Ascending aorta (tissue), 2 donors: ENCODE measurements around the gene KRTAP10-2. TPM values are rescaled to one million over a fixed set of nuclear protein-coding genes. Genes with fewer than 3 reads are reported as not detected.

Experiments used
- DNase-seq, 2 donors: peaks; one replicate each; pipeline ENCODE4 v3.0.0-alpha.2; 2019; ENCODE audit warnings: low spot score in 2 of 2
- H3K27ac ChIP-seq, 2 donors: fragments of 200-600 bp; sonication (generic); one replicate each; pipeline ENCODE4 v1.5.1; 2016 to 2017; ENCODE audit warnings: mild to moderate bottlenecking in 1 of 2
- H3K27me3 ChIP-seq: fragments of 200-600 bp; sonication (generic); one replicate; pipeline ENCODE4 v1.5.1; 2017
- H3K36me3 ChIP-seq, 2 donors: fragments of 200-600 bp; sonication (generic); one replicate each; pipeline ENCODE4 v1.5.1; 2016
- H3K4me1 ChIP-seq, 2 donors: fragments of 200-600 bp; sonication (generic); one replicate each; pipeline ENCODE4 v1.5.1; 2016 to 2017; ENCODE audit warnings: mild to moderate bottlenecking in 1 of 2
- H3K4me3 ChIP-seq, 2 donors: fragments of 200-600 bp; sonication (generic); one replicate each; pipeline ENCODE4 v1.5.1; 2016 to 2017; ENCODE audit warnings: mild to moderate bottlenecking in 1 of 2
- H3K9me3 ChIP-seq, 2 donors: fragments of 200-600 bp; sonication (generic); one replicate each; pipeline ENCODE4 v1.5.1; 2016
- CTCF ChIP-seq, 3 experiments: fragments of 200-600 bp in 2 of 3; fragments of 450-650 bp in 1 of 3; sonication (generic) in 2 of 3; IDR thresholded peaks; one replicate each; pipeline ENCODE4 v1.5.1; 2016 to 2019; ENCODE audit warnings: antibody characterized with exemption in 3 of 3, mild to moderate bottlenecking in 1 of 3, moderate library complexity in 1 of 3
- intact Hi-C: fragments of 100-400 bp; cut with DNase I; formaldehyde crosslinking; loops from one replicate; pipeline ENCODE4 v1.15.1; 2023
- total RNA-seq: library from RNA; depleted of rRNA; stranded (reverse); fragments of >200 nt; gene quantifications from one replicate; pipeline ENCODE4 v1.1.0, GENCODE V29; 2016

Gene KRTAP10-2
- total RNA-seq, 1 donor from 2014 or later: not detected

- no peaks in the 10 kb centered on the region for H3K36me3 ChIP-seq
- no peak for TF ChIP-seq CTCF (IDR thresholded peaks at IDR 0.05)
- no peaks in the 10 kb centered on the region for H3K4me1 ChIP-seq
- no peak overlapping the region for H3K27ac ChIP-seq
- H3K27me3 ChIP-seq: no peaks in the 10 kb centered on the region
- no peak for DNase-seq
- intact Hi-C loops: no loop called here
- H3K4me3 ChIP-seq: no peak overlapping the region
- H3K9me3 ChIP-seq: no peaks in the 10 kb centered on the region
Observed at GRCh38 chr21:44590311-44590721, 39.0 kb upstream of the KRTAP10-2 start.

- H3K4me3 ChIP-seq: no peak overlapping the region
- H3K4me1 ChIP-seq: no peaks in the 10 kb centered on the region
- DNase-seq: no peak
- H3K36me3 ChIP-seq: no peaks in the 10 kb centered on the region
- intact Hi-C loops: no loop called here
- no peak for TF ChIP-seq CTCF (IDR thresholded peaks at IDR 0.05)
- H3K27me3 ChIP-seq: no peaks in the 10 kb centered on the region
- no peaks in the 10 kb centered on the region for H3K9me3 ChIP-seq
- no peak overlapping the region for H3K27ac ChIP-seq
Observed at GRCh38 chr21:44589586-44590305, 38.4 kb upstream of the KRTAP10-2 start.

GRCh38 chr21:44589094-44589493 lies 37.8 kb upstream of the KRTAP10-2 start:
- intact Hi-C loops: no loop called here
- no peak for DNase-seq
- H3K27me3 ChIP-seq: no peaks in the 10 kb centered on the region

GRCh38 chr21:44585892-44586291 lies 34.6 kb upstream of the KRTAP10-2 start:
- no peak for TF ChIP-seq CTCF (IDR thresholded peaks at IDR 0.05)
- H3K36me3 ChIP-seq: no peaks in the 10 kb centered on the region
- no peak overlapping the region for H3K27ac ChIP-seq
- intact Hi-C loops: no loop called here
- peaks cover 3 to 5% of the 10 kb centered on the region in 2 donors for H3K9me3 ChIP-seq
- no peaks in the 10 kb centered on the region for H3K27me3 ChIP-seq
- no peaks in the 10 kb centered on the region for H3K4me1 ChIP-seq
- H3K4me3 ChIP-seq: no peak overlapping the region
- no peak for DNase-seq

More at GRCh38 chr21:44589094-44589493, 37.8 kb upstream of the KRTAP10-2 start:
- Histone ChIP-seq H3K4me1 (no peaks in the 10 kb centered on the region), H3K27ac (no peak overlapping the region), H3K9me3 (no peaks in the 10 kb centered on the region), H3K4me3 (no peak overlapping the region), H3K36me3 (no peaks in the 10 kb centered on the region)
- no peak for TF ChIP-seq CTCF (IDR thresholded peaks at IDR 0.05)

- Histone ChIP-seq H3K9me3 (peaks cover 3 to 7% of the 10 kb centered on the region in 2 donors), H3K4me3 (no peak overlapping the region), H3K36me3 (no peaks in the 10 kb centered on the region), H3K27ac (no peak overlapping the region), H3K27me3 (no peaks in the 10 kb centered on the region), H3K4me1 (no peaks in the 10 kb centered on the region)
- no peak for TF ChIP-seq CTCF (IDR thresholded peaks at IDR 0.05)
- DNase-seq: no peak
- intact Hi-C loops: no loop called here
Observed at GRCh38 chr21:44583800-44584147, 32.5 kb upstream of the KRTAP10-2 start.
